C4-2B (cell line): ENCODE results near the gene TOMM40L.

Source experiments
- H3K27ac ChIP-seq: fragments of 450-650 bp; 2 replicates; pipeline ENCODE4 v1.5.1; 2017
- ZFX ChIP-seq: fragments of 450-650 bp; IDR thresholded peaks from 2 replicates; pipeline ENCODE4 v1.6.1; 2017
- TF ChIP-seq, protein P1 (sequence below): fragments of 450-650 bp; conservative IDR thresholded peaks from 2 replicates; pipeline ENCODE4 v1.5.1; 2017; ENCODE audit warnings: mild to moderate bottlenecking

The TOMM40L gene

DNA sequence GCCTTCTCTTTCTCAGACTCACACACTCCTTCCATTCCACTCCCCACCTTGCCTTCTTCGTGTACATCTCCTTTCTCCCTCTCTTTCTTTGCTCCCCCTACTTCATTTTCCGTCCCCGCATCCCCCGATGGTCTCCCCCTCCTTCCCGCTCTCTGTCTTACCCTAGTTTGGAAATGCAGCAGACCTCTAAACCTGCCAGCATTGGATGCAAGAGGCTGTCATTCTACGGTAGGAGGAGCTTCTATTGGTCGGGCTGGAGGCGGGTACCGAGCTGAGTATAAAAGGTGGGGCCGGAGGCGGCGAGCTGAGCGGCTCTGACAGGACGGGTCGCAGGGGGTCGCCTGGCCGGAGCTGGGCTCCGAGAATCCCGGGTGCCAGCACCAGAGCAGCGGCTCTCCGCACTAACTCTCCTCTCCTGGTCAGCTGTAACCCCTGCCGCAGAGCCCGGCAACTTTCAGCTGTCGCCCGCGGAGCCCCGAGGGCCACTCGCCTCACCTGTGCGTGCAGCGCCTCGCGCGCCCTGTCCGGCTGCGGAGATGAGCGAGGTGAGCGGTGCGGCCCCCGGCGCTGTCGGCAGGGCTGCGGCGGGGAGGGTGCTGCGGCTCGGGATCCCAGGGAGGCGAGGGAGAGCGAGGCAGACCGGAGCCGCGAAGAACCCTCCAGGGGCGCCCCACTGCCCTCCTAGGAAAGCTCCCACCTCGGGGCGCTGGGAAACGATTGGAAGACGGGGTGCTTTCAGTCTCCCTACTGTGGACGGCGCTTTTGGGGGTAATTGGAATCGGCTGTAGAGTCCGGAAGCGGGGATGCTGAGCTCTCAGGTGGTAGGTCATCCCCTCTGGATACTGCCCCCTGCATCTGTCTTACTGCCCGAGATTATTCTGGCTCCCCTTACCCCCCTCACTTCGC lies 32.8 kb downstream of the TOMM40L start, which contains the start of gene PCP4L1:
TSS of gene PCP4L1 (plus strand) at position 307 of the 906 bp plus-strand sequence. CDS start at position 537, 230 bp downstream.
- no peak within 1 kb of the TSS for H3K27ac ChIP-seq
- TF ChIP-seq ZFX, result no peak
- TF ChIP-seq, protein P1, sequence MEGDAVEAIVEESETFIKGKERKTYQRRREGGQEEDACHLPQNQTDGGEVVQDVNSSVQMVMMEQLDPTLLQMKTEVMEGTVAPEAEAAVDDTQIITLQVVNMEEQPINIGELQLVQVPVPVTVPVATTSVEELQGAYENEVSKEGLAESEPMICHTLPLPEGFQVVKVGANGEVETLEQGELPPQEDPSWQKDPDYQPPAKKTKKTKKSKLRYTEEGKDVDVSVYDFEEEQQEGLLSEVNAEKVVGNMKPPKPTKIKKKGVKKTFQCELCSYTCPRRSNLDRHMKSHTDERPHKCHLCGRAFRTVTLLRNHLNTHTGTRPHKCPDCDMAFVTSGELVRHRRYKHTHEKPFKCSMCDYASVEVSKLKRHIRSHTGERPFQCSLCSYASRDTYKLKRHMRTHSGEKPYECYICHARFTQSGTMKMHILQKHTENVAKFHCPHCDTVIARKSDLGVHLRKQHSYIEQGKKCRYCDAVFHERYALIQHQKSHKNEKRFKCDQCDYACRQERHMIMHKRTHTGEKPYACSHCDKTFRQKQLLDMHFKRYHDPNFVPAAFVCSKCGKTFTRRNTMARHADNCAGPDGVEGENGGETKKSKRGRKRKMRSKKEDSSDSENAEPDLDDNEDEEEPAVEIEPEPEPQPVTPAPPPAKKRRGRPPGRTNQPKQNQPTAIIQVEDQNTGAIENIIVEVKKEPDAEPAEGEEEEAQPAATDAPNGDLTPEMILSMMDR, result no peak

DNA sequence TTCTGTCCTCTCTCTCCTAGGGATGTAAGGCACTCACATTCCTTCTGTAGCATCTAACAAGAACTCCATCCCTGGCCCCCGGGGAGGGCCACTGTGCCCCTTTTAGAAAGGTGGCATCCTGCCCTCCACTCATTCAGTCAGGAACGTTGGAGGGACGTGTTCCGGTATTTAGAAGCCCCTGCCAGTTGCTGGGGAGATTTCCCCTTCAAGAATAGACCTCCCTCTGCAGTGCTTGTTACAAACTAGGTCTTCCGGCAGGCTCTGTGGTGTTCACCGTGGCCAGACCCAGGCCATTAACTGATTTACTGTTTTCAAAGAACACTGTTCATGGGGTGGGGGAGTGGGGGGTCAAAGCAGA lies 33.5 kb downstream of the TOMM40L start:
- H3K27ac ChIP-seq, result no peak overlapping the region
- TF ChIP-seq ZFX, result no peak
- TF ChIP-seq, protein P1, result no peak

DNA sequence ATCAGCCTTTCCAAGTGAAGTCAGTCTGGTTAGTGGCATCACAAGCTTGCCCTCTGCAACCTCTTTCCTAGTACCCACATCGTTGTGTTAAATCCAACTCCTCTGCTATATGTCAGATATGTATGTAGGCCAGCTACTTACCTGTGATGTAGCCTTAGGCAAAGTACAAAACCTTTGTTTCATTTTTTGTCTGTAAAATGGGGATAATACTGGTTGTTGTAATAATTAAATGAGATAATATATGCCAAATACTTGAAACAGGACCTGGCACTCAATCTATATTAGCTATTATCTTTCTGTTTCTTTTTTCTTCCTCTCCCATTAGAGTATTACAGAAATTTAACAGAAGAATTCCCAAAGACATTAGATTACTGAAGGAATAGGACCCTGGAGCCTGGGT lies 33.9 kb downstream of the TOMM40L start:
- TF ChIP-seq, protein P1, result no peak
- TF ChIP-seq ZFX, result no peak

DNA sequence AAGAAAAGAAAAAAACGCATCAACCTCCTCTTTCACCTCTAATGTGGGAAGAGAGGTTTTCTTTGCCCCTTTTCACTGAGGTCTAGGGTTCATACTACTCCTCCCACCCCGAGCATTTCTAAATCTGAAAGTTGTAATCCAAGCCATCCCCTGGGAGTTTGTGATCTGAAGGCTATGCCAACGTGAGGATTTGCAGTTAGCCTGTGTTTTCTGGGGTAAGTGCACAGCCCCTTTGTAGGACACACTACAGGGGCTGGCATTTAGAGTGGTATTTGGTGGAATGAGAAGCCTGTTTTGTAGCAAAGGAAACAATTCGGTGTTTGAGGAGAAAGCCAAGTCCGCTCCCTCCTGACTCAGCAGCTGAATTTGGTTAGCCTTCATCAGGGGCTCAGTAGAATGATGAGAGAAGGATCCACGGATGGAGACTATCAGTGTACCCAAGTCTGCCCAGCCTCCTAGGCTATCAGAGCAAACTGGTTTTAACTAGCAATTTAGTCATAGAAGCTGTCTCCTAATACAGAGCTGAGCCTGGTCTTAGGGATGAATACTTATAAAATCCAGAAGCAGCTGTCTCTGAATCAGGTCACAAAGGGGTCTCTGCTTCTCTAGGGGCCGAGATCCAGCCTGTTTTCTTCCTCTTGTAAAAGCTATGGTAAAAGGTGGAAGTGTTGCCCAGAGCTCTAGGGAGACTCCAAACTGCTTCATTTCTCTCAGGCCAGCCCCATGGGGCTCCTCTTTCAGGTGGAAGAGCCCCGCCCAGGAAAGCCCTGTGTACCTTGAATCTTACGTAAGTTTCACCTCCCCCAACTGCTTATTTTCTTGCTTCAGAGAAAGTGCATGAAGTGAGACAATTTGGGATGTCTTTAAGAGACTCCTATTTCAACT lies 34.8 kb downstream of the TOMM40L start:
- H3K27ac ChIP-seq, result no peak overlapping the region
- TF ChIP-seq, protein P1, result no peak
- no peak for TF ChIP-seq ZFX

More for the DNA sequence above, 33.9 kb downstream of the TOMM40L start:
- no peak overlapping the region for H3K27ac ChIP-seq

DNA sequence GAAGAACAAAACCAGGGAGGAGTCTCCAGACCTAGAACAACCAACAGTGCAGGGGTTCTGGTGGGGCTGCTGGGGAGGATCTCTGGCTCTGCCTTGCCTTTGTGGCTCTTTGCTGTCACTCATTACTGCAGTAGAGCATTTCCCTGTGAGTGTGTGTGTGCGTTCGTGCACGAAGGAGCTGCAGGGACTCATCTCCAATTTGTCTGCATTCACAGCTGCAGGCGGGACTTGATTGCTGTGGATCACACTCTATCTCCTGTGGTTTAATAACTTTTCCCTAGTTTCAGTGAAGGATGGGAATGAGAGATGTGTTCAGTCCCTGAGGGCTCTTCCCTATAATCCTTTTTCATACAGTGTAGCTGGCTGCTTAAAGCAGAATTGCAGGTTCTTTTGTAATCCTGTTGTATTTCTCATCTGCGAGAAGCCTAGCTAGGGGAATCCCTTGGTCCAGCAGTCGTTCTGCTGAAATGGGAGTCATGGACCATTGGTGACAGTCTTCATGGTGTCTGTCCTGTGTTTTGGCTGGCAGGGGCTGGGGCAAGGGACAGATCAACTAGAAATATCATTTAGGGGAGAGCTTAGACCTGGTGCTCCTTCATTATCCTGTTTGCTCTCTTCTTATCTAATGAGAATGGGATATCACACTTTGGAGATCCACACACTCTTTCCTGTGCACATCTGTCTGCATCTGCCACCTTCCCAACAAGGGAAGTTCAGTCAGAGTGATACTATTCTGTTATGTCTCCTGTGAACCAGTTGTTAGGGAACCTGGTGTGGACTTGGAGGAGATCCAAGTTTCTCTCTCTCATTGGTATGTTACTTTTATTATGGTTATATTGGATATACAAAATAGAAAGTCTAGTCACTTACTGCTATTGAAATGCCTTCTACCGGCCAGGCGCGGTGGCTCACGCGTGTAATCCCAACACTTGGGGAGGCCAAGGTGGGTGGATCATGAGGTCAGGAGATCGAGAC lies 35.7 kb downstream of the TOMM40L start:
- H3K27ac ChIP-seq, result no peak overlapping the region
- TF ChIP-seq, protein P1, result no peak
- no peak for TF ChIP-seq ZFX

DNA sequence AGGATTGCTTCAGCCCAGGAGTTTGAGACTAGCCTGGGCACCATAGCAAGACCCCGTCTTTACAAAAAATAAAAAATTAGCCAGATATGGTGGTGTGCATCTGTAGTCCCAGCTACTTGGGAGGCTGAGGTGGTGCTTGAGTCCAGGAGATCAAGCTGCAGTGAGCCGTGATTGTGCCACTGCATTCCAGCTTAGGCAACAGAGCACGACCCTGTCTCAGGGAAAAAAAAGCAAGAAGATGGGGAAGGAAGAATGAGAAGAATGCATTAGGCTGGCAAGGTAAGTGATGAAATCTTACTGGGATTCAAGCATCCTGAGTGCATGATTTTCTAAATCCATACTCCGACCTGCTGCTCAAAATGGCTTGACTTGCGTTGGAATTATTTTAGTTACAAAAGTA lies 39.4 kb downstream of the TOMM40L start:
- H3K27ac ChIP-seq, result no peak overlapping the region
- no peak for TF ChIP-seq ZFX

DNA sequence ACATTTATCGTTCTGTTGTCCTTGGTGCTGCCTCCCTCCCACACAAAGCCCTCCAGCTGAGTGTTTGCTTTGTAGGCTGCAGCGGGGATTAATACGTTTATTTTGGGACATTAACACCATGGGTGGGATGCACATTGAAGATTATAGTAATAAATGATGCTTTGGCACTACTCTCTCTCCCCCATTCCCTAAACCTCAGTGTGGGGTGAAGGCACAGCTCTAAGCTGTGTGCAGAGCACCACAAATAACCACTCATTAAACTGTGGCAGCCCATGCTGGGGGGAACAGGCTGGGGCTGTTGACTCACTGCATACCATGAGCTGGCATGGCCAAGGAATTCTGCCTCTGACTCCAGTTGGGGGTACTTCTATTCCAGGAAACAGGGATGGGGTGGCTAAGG lies 40.3 kb downstream of the TOMM40L start:
- TF ChIP-seq ZFX, result no peak
- TF ChIP-seq, protein P1, result no peak
- H3K27ac ChIP-seq, result no peak overlapping the region
